ENCODE data around the gene CHMP4A.

DNA sequence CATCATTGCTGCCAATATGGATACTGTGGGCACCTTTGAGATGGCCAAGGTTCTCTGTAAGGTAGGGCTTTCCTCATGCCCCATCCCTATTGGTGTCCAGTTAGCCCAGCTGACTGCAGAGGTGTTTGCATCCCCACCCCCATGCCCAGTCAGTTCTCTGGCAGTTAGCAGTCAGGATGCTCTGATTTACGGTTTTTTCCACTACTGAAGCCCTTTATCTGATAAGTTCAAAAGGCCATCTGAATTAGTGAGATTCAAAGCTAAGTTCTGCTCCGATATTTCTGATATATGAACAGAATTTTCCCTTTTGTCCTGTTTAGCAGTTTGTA is 20.2 kb upstream of the CHMP4A start:
- TF ChIP-seq CTCF (IDR thresholded peaks at IDR 0.05) (no peak), POLR2AphosphoS5 (IDR thresholded peaks at IDR 0.05) (no peak)

Measured in prostate gland (tissue), 2 donors.